Fibroblast of lung (primary cell): ENCODE measurements around the gene SDK2.

ENCODE experiments used
- CTCF ChIP-seq, 2 donors: IDR thresholded peaks in 1 of 2; conservative IDR thresholded peaks in 1 of 2; 1 replicate in 1 of 2; 2 replicates in 1 of 2; pipeline ENCODE4 v1.5.1; 2011 to 2012; ENCODE audit warnings: low read length in 2 of 2, control low read depth in 1 of 2, inconsistent platforms in 1 of 2, low read depth in 1 of 2, mild to moderate bottlenecking in 1 of 2
- EZH2 ChIP-seq: IDR thresholded peaks from 2 replicates; pipeline ENCODE4 v1.5.1; 2012; ENCODE audit warnings: low read length, control low read depth, mild to moderate bottlenecking; ENCODE audit errors: missing control alignments

DNA sequence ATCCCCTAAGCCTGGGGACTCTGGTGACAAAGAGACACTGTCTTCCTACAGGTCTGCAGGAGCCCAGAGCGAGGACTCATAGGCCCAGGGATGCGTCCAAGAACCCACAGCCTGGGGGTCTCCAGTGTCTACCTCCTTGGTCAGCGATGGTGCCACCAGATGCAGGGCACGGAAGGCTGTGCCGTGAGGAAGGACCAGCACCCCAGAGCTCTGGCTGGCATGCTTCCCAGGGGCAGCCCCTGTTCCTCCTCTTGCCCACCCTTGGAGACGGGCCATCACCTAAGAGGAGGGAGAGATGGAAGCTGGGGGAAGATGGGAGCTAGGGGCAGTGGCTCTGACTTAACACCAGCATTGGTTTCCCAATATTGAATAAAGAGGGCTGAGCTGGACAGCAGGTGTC is 125.2 kb downstream of the SDK2 start:
- TF ChIP-seq CTCF (conservative IDR thresholded peaks at IDR 0.05 in 1 of 2, IDR thresholded peaks at IDR 0.05 in 1 of 2; ENCODE audit: low read depth in 1 of 2, low read length in 2 of 2) (no peak), EZH2 (no peak)
